WTC11 (cell line): Measurements from ENCODE around the gene RASL11A. TPM values are rescaled to one million over a fixed set of nuclear protein-coding genes. Genes with fewer than 3 reads are reported as not detected.

Source experiments
- ATAC-seq: fragments of 200-7000 bp; cut with Tn5 transposase; 2 replicates; pipeline ENCODE4 v1.10.0; 2021; ENCODE audit warnings: mild to moderate bottlenecking, moderate library complexity
- CTCF ChIA-PET: fragments of 300-600 bp; sonication (Branson Sonifier 250); formaldehyde crosslinking; loops from one replicate; lab custom pipeline; 2021; ENCODE audit warnings: antibody characterized with exemption; lab: Charles Lee
- POLR2A ChIA-PET: fragments of 350-600 bp; sonication (Branson Sonifier 250); formaldehyde crosslinking; loops from one replicate; lab custom pipeline; 2021; ENCODE audit warnings: antibody characterized with exemption; lab: Charles Lee
- DNase-seq: peaks from one replicate; pipeline ENCODE4 v3.0.0; 2021; ENCODE audit warnings: low spot score
- H3K27ac Mint-ChIP-seq: 2 replicates; pipeline ENCODE4 v1.8.0; 2021; ENCODE audit warnings: mixed read lengths
- H3K27me3 Mint-ChIP-seq: 2 replicates; pipeline ENCODE4 v1.8.0; 2021; ENCODE audit warnings: low read depth, mild to moderate bottlenecking, moderate library complexity, mixed read lengths
- H3K36me3 Mint-ChIP-seq: 2 replicates; pipeline ENCODE4 v1.8.0; 2021; ENCODE audit warnings: mixed read lengths
- H3K4me1 Mint-ChIP-seq: 2 replicates; pipeline ENCODE4 v1.8.0; 2022; ENCODE audit warnings: mixed read lengths
- H3K4me3 Mint-ChIP-seq: 2 replicates; pipeline ENCODE4 v1.8.0; 2021; ENCODE audit warnings: mild to moderate bottlenecking, moderate library complexity, mixed read lengths
- H3K9me3 Mint-ChIP-seq: 2 replicates; pipeline ENCODE4 v1.8.0; 2021; ENCODE audit warnings: mixed read lengths
- ATF2 ChIP-seq: sonication (generic); formaldehyde crosslinking; IDR thresholded peaks from 2 replicates; pipeline ENCODE4 v1.8.1; 2022; ENCODE audit warnings: low read depth, missing genetic modification reagents, borderline replicate concordance
- EMX1 ChIP-seq: fragments of 250-450 bp; sonication (Bioruptor Pico); IDR thresholded peaks from 2 replicates; pipeline ENCODE4 v1.8.0; 2021; ENCODE audit warnings: mild to moderate bottlenecking
- ESRRA ChIP-seq: sonication (generic); formaldehyde crosslinking; IDR thresholded peaks from 2 replicates; pipeline ENCODE4 v1.8.1; 2022; ENCODE audit warnings: mild to moderate bottlenecking, missing genetic modification reagents, borderline replicate concordance
- FOXJ3 ChIP-seq: sonication (generic); formaldehyde crosslinking; IDR thresholded peaks from 2 replicates; pipeline ENCODE4 v1.9.0; 2021; ENCODE audit warnings: missing genetic modification reagents, mild to moderate bottlenecking, borderline replicate concordance
- GTF2I ChIP-seq: fragments of 250-450 bp; sonication (Bioruptor Pico); conservative IDR thresholded peaks from 2 replicates; pipeline ENCODE4 v1.4.0; 2021; ENCODE audit warnings: mild to moderate bottlenecking
- JUN ChIP-seq: sonication (generic); formaldehyde crosslinking; IDR thresholded peaks from 2 replicates; pipeline ENCODE4 v1.8.0; 2023; ENCODE audit warnings: mild to moderate bottlenecking, missing genetic modification reagents
- KAT7 ChIP-seq: sonication (generic); formaldehyde crosslinking; IDR thresholded peaks from 2 replicates; pipeline ENCODE4 v1.8.1; 2023; ENCODE audit warnings: missing genetic modification reagents, mild to moderate bottlenecking, borderline replicate concordance
- MYBL2 ChIP-seq: sonication (generic); formaldehyde crosslinking; IDR thresholded peaks from 2 replicates; pipeline ENCODE4 v1.8.1; 2023; ENCODE audit warnings: mild to moderate bottlenecking, moderate library complexity, missing genetic modification reagents
- NFATC4 ChIP-seq: fragments of 250-450 bp; sonication (Bioruptor Pico); IDR thresholded peaks from 2 replicates; pipeline ENCODE4 v1.9.0; 2021; ENCODE audit warnings: mild to moderate bottlenecking
- NR1H2 ChIP-seq: sonication (generic); formaldehyde crosslinking; IDR thresholded peaks from 2 replicates; pipeline ENCODE4 v1.9.0; 2021; ENCODE audit warnings: mild to moderate bottlenecking, moderate library complexity, missing genetic modification reagents
- NR2C2 ChIP-seq: sonication (generic); formaldehyde crosslinking; IDR thresholded peaks from 2 replicates; pipeline ENCODE4 v1.8.0; 2022; ENCODE audit warnings: mild to moderate bottlenecking, missing genetic modification reagents
- NR3C1 ChIP-seq: sonication (generic); formaldehyde crosslinking; conservative IDR thresholded peaks from 2 replicates; pipeline ENCODE4 v1.8.1; 2023; ENCODE audit warnings: low read depth, mild to moderate bottlenecking, missing genetic modification reagents
- SMAD3 ChIP-seq: sonication (generic); formaldehyde crosslinking; IDR thresholded peaks from 2 replicates; pipeline ENCODE4 v1.8.0; 2022; ENCODE audit warnings: missing genetic modification reagents, mild to moderate bottlenecking, borderline replicate concordance
- TCF7 ChIP-seq: sonication (generic); formaldehyde crosslinking; IDR thresholded peaks from 2 replicates; pipeline ENCODE4 v1.8.0; 2022; ENCODE audit warnings: mild to moderate bottlenecking, low read depth, missing genetic modification reagents, moderate library complexity
- ZBTB21 ChIP-seq: sonication (generic); formaldehyde crosslinking; IDR thresholded peaks from 2 replicates; pipeline ENCODE4 v1.8.1; 2023; ENCODE audit warnings: mild to moderate bottlenecking, missing genetic modification reagents, borderline replicate concordance
- total RNA-seq: library from RNA; stranded (reverse); gene quantifications from 3 replicates; pipeline ENCODE4 v1.2.3, GENCODE V29; 2021
- TF ChIP-seq, protein P1 (sequence below): sonication (generic); formaldehyde crosslinking; conservative IDR thresholded peaks from 2 replicates; pipeline ENCODE4 v1.8.1; 2023; ENCODE audit warnings: mild to moderate bottlenecking, low read depth, missing genetic modification reagents, moderate library complexity
- TF ChIP-seq, protein P2 (sequence below): fragments of 250-450 bp; sonication (Bioruptor Pico); IDR thresholded peaks from 2 replicates; pipeline ENCODE4 v1.9.0; 2021; ENCODE audit warnings: mild to moderate bottlenecking
- TF ChIP-seq, protein P3 (sequence below): sonication (generic); formaldehyde crosslinking; IDR thresholded peaks from 2 replicates; pipeline ENCODE4 v1.8.0; 2023; ENCODE audit warnings: mild to moderate bottlenecking, missing genetic modification reagents

RASL11A gene
- total RNA-seq, 1 experiment from 2014 or later, result 3.5 TPM

DNA sequence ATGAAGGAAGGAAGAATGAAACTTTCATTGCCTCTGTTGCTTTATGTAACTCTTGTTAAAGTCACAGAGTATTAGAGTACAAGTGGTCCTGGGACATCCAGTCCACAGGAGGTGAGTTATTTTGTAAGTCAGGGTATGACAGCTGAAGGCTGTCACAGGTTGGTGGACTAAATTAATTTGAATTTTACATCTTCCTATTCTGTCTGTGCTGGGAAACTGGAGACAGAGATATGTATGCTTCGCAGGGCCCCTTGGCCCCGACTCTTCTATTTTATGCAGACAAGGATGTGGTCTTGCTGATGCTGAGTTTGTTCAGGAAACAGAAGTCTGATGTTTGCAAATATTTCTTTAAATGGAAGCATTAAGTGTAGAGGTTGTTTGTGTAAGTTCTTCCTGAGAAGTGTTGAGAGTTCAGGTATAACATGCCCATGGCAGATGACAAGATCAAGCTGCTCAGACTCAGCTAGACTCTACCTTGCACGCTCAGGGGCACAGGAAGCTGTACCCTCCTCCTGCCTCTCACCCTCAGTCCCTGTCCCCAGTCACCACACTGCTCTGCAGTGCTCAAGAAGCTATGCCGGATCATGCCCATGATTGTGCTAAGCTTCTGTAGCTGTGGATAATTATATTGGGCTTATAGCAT lies 23.4 kb downstream of the RASL11A start (continued):
- TF ChIP-seq ATF2 (no peak), TCF7 (CRISPR knock-in tag) (no peak), FOXJ3 (no peak), NFATC4 (CRISPR knock-in tag) (no peak), KAT7 (CRISPR knock-in tag) (no peak)

DNA sequence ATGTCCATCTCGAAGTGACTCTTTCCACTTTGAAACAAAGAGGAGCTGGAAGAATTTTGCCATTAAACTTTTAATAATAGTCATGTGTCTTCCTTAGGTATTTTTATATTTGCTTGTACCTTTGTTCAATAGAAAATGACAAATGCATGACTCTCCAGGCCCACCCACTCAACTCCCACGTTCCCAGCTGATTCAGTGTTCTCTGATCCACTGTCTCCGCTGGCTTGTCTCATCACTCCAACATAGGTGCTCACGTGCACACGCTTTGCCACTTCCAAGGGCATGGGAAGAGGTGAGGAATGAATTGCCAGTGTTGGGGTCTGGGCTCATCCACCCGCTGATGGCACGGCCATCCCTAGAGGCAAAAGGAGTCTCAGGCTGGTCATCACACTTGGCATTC lies 24.5 kb downstream of the RASL11A start:
- ChIA-PET CTCF (no interaction called here), POLR2A (no interaction called here)
- 0 out of 2 replicates have a peak, but pooled peaks cover 3% of the 10 kb centered on the region for H3K9me3 Mint-ChIP-seq
- no peaks in the 10 kb centered on the region for H3K27me3 Mint-ChIP-seq
- no peak overlapping the region for H3K4me3 Mint-ChIP-seq
- TF ChIP-seq MYBL2 (CRISPR knock-in tag), result no peak
- TF ChIP-seq, protein P1, sequence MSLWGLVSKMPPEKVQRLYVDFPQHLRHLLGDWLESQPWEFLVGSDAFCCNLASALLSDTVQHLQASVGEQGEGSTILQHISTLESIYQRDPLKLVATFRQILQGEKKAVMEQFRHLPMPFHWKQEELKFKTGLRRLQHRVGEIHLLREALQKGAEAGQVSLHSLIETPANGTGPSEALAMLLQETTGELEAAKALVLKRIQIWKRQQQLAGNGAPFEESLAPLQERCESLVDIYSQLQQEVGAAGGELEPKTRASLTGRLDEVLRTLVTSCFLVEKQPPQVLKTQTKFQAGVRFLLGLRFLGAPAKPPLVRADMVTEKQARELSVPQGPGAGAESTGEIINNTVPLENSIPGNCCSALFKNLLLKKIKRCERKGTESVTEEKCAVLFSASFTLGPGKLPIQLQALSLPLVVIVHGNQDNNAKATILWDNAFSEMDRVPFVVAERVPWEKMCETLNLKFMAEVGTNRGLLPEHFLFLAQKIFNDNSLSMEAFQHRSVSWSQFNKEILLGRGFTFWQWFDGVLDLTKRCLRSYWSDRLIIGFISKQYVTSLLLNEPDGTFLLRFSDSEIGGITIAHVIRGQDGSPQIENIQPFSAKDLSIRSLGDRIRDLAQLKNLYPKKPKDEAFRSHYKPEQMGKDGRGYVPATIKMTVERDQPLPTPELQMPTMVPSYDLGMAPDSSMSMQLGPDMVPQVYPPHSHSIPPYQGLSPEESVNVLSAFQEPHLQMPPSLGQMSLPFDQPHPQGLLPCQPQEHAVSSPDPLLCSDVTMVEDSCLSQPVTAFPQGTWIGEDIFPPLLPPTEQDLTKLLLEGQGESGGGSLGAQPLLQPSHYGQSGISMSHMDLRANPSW (CRISPR knock-in tag), result no peak
- TF ChIP-seq, protein P2, sequence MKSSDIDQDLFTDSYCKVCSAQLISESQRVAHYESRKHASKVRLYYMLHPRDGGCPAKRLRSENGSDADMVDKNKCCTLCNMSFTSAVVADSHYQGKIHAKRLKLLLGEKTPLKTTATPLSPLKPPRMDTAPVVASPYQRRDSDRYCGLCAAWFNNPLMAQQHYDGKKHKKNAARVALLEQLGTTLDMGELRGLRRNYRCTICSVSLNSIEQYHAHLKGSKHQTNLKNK (CRISPR knock-in tag), result no peak
- TF ChIP-seq JUN, result no peak
- H3K4me1 Mint-ChIP-seq, result peaks cover 3% of the 10 kb centered on the region
- DNase-seq (no peak), ATAC-seq (no peak)
- H3K27ac Mint-ChIP-seq, result no peak overlapping the region
- no peaks in the 10 kb centered on the region for H3K36me3 Mint-ChIP-seq

GRCh38 chr13:27295660-27296059 lies 25.0 kb downstream of the RASL11A start:
- H3K36me3 Mint-ChIP-seq, result no peaks in the 10 kb centered on the region
- H3K9me3 Mint-ChIP-seq, result no peaks in the 10 kb centered on the region
- POLR2A ChIA-PET, result no interaction called here
- DNase-seq, result no peak
- H3K27me3 Mint-ChIP-seq, result no peaks in the 10 kb centered on the region
- CTCF ChIA-PET, result no interaction called here
- H3K4me3 Mint-ChIP-seq, result no peak overlapping the region
- ATAC-seq, result no peak
- H3K4me1 Mint-ChIP-seq, result peaks cover 3% of the 10 kb centered on the region
- no peak overlapping the region for H3K27ac Mint-ChIP-seq
- TF ChIP-seq ATF2 (no peak), NR3C1 (CRISPR knock-in tag) (no peak)

GRCh38 chr13:27296496-27296895 lies 25.9 kb downstream of the RASL11A start:
- Mint-ChIP-seq H3K4me3 (no peak overlapping the region), H3K36me3 (no peaks in the 10 kb centered on the region), H3K27me3 (no peaks in the 10 kb centered on the region), H3K27ac (no peak overlapping the region), H3K9me3 (no peaks in the 10 kb centered on the region), H3K4me1 (peaks cover 3% of the 10 kb centered on the region)
- ChIA-PET CTCF (interaction anchor here (0.9 kb wide), 1 partner anchor 44 kb away, joined by 3 read pairs; no protein-coding TSS in a partner anchor), POLR2A (no interaction called here)
- DNase-seq (no peak), ATAC-seq (peak; percentile 22; the same call in 1 of the 2 replicates)
- TF ChIP-seq NR1H2 (CRISPR knock-in tag) (no peak), ESRRA (CRISPR knock-in tag) (no peak), ZBTB21 (no peak), SMAD3 (CRISPR knock-in tag) (no peak), GTF2I (no peak), NR2C2 (CRISPR knock-in tag) (no peak), EMX1 (CRISPR knock-in tag) (no peak)
- TF ChIP-seq, protein P3, sequence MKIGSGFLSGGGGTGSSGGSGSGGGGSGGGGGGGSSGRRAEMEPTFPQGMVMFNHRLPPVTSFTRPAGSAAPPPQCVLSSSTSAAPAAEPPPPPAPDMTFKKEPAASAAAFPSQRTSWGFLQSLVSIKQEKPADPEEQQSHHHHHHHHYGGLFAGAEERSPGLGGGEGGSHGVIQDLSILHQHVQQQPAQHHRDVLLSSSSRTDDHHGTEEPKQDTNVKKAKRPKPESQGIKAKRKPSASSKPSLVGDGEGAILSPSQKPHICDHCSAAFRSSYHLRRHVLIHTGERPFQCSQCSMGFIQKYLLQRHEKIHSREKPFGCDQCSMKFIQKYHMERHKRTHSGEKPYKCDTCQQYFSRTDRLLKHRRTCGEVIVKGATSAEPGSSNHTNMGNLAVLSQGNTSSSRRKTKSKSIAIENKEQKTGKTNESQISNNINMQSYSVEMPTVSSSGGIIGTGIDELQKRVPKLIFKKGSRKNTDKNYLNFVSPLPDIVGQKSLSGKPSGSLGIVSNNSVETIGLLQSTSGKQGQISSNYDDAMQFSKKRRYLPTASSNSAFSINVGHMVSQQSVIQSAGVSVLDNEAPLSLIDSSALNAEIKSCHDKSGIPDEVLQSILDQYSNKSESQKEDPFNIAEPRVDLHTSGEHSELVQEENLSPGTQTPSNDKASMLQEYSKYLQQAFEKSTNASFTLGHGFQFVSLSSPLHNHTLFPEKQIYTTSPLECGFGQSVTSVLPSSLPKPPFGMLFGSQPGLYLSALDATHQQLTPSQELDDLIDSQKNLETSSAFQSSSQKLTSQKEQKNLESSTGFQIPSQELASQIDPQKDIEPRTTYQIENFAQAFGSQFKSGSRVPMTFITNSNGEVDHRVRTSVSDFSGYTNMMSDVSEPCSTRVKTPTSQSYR, result no peak
